LNCaP clone FGC (cell line): Measurements from ENCODE around the gene CDK2AP2.
"Not testable (repeated sequence)": the region's sequence is repeated elsewhere in the genome, so short reads cannot be mapped to it uniquely, and the experiment has no call there.

Experiments used
- DNase-seq: peaks from one replicate; pipeline ENCODE4 v3.0.0-alpha.2; 2011; ENCODE audit warnings: low read depth
- H3K4me3 ChIP-seq: 2 replicates; pipeline ENCODE4 v1.5.1; 2011; ENCODE audit warnings: mild to moderate bottlenecking, low read depth, low read length, control low read depth
- CTCF ChIP-seq: IDR thresholded peaks from 2 replicates; pipeline ENCODE4 v1.5.1; 2012; ENCODE audit warnings: mild to moderate bottlenecking; ENCODE audit not compliant: control insufficient read depth, insufficient read depth; ENCODE audit errors: extremely low read depth

The CDK2AP2 gene

GRCh38 chr11:67507864-67508485 lies at the start of gene CDK2AP2:
CDK2AP2 (minus strand) TSS chr11:67508162; CDS start chr11:67508082, 80 bp downstream.
- DNase-seq: peak; percentile 99
- peak within 1 kb of the TSS; percentile 67 for H3K4me3 ChIP-seq
- TF ChIP-seq CTCF: no peak

- no peak overlapping the region for H3K4me3 ChIP-seq
- DNase-seq: no peak
- no peak for TF ChIP-seq CTCF
Measured at GRCh38 chr11:67556244-67556643, 48.3 kb upstream of the CDK2AP2 start.

GRCh38 chr11:67551697-67552096 lies 43.7 kb upstream of the CDK2AP2 start:
- not testable (repeated sequence) for H3K4me3 ChIP-seq

GRCh38 chr11:67551127-67551526 lies 43.2 kb upstream of the CDK2AP2 start:
- H3K4me3 ChIP-seq: no peak overlapping the region
- no peak for DNase-seq
- no peak for TF ChIP-seq CTCF

More at GRCh38 chr11:67551697-67552096, 43.7 kb upstream of the CDK2AP2 start:
- not testable (repeated sequence) for DNase-seq

GRCh38 chr11:67548555-67549110 lies 40.7 kb upstream of the CDK2AP2 start:
- no peak overlapping the region for H3K4me3 ChIP-seq
- no peak for TF ChIP-seq CTCF
- DNase-seq: peak; percentile 86

GRCh38 chr11:67548112-67548511 lies 40.1 kb upstream of the CDK2AP2 start:
- H3K4me3 ChIP-seq, DNase-seq: not testable (repeated sequence)

- DNase-seq: no peak
- TF ChIP-seq CTCF: no peak
- H3K4me3 ChIP-seq: no peak overlapping the region
Measured at GRCh38 chr11:67545280-67545679, 37.3 kb upstream of the CDK2AP2 start.

- no peak for TF ChIP-seq CTCF
- no peak overlapping the region for H3K4me3 ChIP-seq
- no peak for DNase-seq
Measured at GRCh38 chr11:67544616-67545242, 36.8 kb upstream of the CDK2AP2 start.
